ENCODE results near the gene WDR4. TPM values are rescaled to one million over a fixed set of nuclear protein-coding genes. Genes with fewer than 3 reads are reported as not detected.
"Not testable (repeated sequence)": the region's sequence is repeated elsewhere in the genome, so short reads cannot be mapped to it uniquely, and the experiment has no call there.

WDR4 gene
- total RNA-seq, 2 donors from 2014 or later = 8.0 to 37.9 TPM

GRCh38 chr21:42807938-42808613 is 71.3 kb downstream of the WDR4 start:
- intact Hi-C loops (cut with DNase I) = no loop called here
- no peaks in the 10 kb centered on the region for H3K4me1 ChIP-seq
- WGBS, 2 donors = 80 to 81% methylated on average over 12 to 13 of the region's 13 CpGs
- H3K4me3 ChIP-seq = no peak overlapping the region
- no peaks in the 10 kb centered on the region for H3K36me3 ChIP-seq (replicated peaks in 1 of 2; ENCODE audit: insufficient read depth in 1 of 2, low read depth in 2 of 2)
- H3K27me3 ChIP-seq = no peaks in the 10 kb centered on the region
- no peaks in the 10 kb centered on the region for H3K9me3 ChIP-seq
- DNase-seq (no peak), ATAC-seq (no peak)
- H3K27ac ChIP-seq = no peak overlapping the region
- TF ChIP-seq, protein P1, sequence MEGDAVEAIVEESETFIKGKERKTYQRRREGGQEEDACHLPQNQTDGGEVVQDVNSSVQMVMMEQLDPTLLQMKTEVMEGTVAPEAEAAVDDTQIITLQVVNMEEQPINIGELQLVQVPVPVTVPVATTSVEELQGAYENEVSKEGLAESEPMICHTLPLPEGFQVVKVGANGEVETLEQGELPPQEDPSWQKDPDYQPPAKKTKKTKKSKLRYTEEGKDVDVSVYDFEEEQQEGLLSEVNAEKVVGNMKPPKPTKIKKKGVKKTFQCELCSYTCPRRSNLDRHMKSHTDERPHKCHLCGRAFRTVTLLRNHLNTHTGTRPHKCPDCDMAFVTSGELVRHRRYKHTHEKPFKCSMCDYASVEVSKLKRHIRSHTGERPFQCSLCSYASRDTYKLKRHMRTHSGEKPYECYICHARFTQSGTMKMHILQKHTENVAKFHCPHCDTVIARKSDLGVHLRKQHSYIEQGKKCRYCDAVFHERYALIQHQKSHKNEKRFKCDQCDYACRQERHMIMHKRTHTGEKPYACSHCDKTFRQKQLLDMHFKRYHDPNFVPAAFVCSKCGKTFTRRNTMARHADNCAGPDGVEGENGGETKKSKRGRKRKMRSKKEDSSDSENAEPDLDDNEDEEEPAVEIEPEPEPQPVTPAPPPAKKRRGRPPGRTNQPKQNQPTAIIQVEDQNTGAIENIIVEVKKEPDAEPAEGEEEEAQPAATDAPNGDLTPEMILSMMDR (IDR thresholded peaks at IDR 0.05) = no peak
- no peak for TF ChIP-seq POLR2A (IDR thresholded peaks at IDR 0.05)

DNA sequence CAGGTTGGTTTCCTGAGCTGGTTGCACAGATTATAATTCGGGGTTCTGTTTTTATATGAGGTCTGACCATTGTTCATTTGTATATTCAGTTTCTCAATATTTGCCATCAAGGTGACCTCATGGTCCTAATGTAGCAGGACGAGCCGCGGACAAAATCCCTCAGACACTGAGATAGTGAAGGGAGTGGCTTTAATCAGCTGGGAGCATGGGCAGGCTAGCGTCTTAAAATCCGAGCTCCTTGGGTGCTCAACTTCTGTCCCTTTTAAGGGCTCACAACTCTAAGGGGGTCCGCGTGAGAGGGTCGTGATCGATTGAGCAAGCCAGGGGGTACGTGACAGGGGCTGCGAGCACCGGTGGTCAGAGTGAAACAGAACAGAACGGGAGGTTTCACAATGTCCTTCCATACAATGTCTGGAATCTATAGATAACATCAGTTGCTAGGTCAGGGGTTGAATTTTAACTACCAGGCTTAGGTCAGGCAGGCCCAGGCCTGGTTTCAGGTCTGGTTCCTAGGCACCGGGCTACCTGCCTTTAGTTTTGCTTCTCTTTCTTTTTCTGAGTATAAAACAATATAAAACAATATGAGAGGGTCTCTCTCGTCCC is 71.9 kb downstream of the WDR4 start:
- H3K27me3 ChIP-seq; DNase-seq; ATAC-seq; H3K4me3 ChIP-seq; H3K9me3 ChIP-seq; H3K4me1 ChIP-seq; H3K27ac ChIP-seq; intact Hi-C loops (cut with DNase I); H3K36me3 ChIP-seq (replicated peaks in 1 of 2; ENCODE audit: insufficient read depth in 1 of 2, low read depth in 2 of 2): not testable (repeated sequence)
- WGBS, 2 donors = 69 to 82% methylated on average over 16 of the region's 16 CpGs

- Histone ChIP-seq H3K27me3 (no peaks in the 10 kb centered on the region), H3K36me3 (replicated peaks in 1 of 2; ENCODE audit: insufficient read depth in 1 of 2, low read depth in 2 of 2) (no peaks in the 10 kb centered on the region), H3K27ac (no peak overlapping the region), H3K4me3 (no peak overlapping the region), H3K9me3 (no peaks in the 10 kb centered on the region), H3K4me1 (no peaks in the 10 kb centered on the region)
- DNase-seq (no peak), ATAC-seq (no peak)
- TF ChIP-seq, protein P1 (IDR thresholded peaks at IDR 0.05) = no peak
- no peak for TF ChIP-seq POLR2A (IDR thresholded peaks at IDR 0.05)
- intact Hi-C loops (cut with DNase I) = no loop called here
- 78 to 83% methylated on average over 14 of the region's 14 CpGs for WGBS, 2 donors
Observed at GRCh38 chr21:42806509-42807140, 72.7 kb downstream of the WDR4 start.

- H3K27ac ChIP-seq; ATAC-seq; intact Hi-C loops (cut with DNase I); H3K36me3 ChIP-seq (replicated peaks in 1 of 2; ENCODE audit: insufficient read depth in 1 of 2, low read depth in 2 of 2); DNase-seq; H3K4me3 ChIP-seq; H3K9me3 ChIP-seq; H3K4me1 ChIP-seq; H3K27me3 ChIP-seq: not testable (repeated sequence)
- WGBS, 2 donors = 72% methylated on average over 6 of the region's 6 CpGs
Observed at GRCh38 chr21:42801616-42802015, 77.7 kb downstream of the WDR4 start.

- Histone ChIP-seq H3K27ac (no peak overlapping the region), H3K4me1 (no peaks in the 10 kb centered on the region), H3K36me3 (replicated peaks in 1 of 2; ENCODE audit: insufficient read depth in 1 of 2, low read depth in 2 of 2) (no peaks in the 10 kb centered on the region), H3K9me3 (no peaks in the 10 kb centered on the region), H3K4me3 (no peak overlapping the region), H3K27me3 (peaks cover 0 to under 1% of the 10 kb centered on the region in 2 donors)
- ATAC-seq = no peak
- TF ChIP-seq, protein P1 (IDR thresholded peaks at IDR 0.05) = no peak
- no peak for TF ChIP-seq POLR2A (IDR thresholded peaks at IDR 0.05)
- no peak for DNase-seq
- intact Hi-C loops (cut with DNase I) = no loop called here
- 86 to 91% methylated on average over 5 of the region's 5 CpGs for WGBS, 2 donors
Observed at GRCh38 chr21:42799948-42800347, 79.4 kb downstream of the WDR4 start.
